ENCODE measurements around the gene TMEM179.

Gene TMEM179

DNA sequence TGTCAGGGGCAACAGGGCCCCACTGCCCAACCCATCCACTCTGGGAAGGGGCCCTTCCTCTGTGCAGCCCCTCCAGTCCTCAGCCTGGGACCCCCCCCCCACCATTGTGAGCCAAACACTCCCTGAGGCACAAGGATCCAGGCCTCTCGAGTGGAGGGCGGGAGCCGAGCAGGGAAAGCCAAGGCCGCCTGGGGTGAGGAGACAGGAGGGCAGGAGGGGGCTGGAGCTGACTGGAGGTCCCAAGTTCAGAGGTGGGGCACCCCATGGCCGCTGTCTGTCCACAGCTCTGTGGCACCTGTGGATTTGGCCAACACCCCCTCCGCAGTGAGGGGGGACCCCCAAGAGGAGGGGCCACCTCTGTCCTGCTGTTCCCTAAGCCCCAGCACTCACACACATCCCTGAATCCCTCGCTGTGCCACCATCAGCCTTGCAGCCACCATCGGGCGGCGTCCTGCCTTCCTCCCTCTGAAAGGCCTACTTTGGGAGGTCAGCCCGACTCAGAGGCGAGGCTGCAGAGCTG is 50.4 kb downstream of the TMEM179 start:
- DNase-seq, result no peak

GRCh38 chr14:104553166-104554087 is 51.1 kb downstream of the TMEM179 start:
- no peak for DNase-seq

DNA sequence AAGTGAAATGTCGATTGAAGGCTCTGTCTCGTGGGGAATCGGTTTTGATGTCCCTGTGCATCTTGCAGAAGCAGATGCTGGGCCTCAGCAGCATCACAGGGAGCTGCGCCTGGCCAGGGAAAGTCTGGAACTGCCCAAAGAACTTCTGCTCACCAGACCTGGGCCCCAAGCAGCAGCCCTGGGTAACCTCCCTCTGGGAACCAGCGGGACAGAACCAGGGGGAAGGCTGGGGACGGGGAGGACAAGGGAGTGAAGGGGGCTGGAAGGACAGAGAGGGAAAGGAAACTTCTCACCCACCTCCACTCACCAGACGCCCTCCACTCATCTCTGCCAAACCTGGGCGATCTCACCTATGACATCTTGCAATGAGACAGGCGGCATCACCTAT is 51.8 kb downstream of the TMEM179 start:
- no peak for DNase-seq

DNA sequence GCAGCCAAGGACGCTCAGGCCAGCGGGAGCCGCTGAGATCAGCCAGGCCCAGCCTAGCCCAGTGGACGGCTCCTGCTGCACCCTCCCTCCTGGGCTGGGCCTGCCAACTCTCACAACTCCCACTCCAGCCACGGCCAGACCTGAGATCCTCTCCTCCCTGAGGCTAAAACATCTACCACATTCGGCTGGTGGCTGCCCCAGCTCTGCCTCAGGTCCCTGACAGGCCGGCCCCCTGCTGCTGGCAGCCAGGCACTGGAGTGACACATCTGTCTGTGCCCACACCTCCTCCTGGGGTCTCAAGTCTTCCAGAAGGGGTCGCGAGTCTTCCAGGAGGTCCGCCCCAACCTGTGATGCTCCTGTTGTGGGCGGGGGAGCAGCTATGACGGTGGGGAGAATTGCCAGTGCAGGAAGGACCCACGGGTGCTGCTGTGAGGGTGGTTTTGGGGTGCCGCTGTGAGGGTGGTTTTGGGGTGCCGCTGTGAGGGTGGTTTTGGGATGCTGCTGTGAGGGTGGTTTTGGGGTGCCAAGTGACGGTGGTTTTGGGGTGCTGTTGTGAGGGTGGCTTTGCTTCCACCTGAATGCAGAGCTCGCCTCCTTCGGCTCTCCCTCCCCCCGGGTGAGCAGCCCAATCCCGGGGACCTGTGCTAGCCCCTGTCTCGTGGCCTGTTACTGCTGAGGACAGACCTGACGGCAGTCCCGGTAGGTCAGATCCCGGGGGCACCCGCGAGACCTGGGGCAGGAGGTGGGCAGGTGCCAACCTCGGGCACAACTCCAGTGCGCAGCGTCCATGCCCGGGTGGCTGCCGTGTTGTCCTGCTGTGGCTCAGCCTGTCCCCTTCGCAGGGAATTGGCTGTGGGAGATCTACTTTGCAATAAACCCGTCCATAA is 52.5 kb downstream of the TMEM179 start:
- no peak for DNase-seq

- DNase-seq, result no peak
Measured at GRCh38 chr14:104550861-104551728, 53.5 kb downstream of the TMEM179 start.

DNA sequence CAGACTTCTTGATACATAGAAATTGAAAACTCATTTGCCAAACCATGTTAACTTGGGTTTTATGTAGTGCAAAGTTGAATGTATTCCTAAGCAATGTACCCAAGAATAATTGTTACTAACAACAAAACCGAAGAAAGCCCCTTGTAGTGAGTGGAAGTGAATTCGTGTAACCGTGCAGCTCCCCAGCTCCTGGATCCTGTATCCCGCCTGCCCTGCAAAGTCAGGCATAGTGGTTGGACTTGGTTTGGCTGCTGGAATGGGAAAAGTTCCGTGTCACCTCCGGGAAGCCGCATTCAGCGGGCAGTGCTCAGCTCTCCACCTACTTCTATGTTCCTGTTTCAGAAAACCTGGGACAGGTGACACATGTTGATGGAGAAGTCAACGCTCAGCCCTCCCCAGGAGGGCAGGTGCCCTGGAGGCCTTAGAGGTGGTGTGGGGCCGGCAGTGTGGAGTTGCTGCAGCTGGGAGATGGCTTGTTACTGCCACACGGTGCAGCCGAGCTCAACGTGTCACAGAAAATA is 54.2 kb downstream of the TMEM179 start:
- DNase-seq, result no peak

DNA sequence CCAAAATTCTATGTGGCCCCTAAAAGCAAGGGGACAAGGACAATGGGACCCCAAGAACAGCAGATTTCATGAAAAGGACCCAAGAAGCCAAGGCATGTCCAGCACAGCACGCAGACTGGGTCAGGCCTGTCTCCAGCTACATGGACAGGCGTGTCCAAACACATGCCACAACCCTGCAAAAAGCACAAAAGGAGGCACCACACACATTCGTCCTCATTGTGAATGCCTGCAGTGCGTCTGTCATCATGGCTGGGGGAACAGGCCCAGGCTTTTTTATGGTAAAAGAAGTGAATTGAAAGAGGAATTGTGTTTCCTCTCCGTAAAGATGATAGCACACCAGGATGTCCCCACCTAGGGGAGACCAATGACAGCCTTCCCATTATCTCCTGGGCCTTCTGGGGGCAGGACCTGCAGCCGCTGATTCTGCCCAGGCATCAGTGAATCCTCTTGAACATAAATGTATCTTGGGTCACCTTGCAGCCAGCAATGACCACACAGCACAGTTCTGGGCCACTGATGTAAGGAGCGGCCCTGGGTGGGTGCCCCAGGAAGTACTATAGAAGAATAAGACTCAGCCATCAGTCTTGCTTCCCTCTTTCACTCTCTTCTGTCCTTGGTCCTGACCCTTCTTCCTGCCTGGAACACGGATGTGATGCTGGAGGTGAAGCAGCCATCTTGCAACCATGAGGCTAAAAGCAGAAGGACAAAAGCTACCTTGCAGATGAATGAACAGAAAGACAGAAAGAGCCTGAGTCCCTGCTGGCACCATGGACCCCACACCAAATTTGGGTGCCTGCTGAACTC is 54.8 kb downstream of the TMEM179 start:
- DNase-seq, result no peak

- no peak for DNase-seq
Measured at GRCh38 chr14:104548802-104549535, 55.6 kb downstream of the TMEM179 start.

DNA sequence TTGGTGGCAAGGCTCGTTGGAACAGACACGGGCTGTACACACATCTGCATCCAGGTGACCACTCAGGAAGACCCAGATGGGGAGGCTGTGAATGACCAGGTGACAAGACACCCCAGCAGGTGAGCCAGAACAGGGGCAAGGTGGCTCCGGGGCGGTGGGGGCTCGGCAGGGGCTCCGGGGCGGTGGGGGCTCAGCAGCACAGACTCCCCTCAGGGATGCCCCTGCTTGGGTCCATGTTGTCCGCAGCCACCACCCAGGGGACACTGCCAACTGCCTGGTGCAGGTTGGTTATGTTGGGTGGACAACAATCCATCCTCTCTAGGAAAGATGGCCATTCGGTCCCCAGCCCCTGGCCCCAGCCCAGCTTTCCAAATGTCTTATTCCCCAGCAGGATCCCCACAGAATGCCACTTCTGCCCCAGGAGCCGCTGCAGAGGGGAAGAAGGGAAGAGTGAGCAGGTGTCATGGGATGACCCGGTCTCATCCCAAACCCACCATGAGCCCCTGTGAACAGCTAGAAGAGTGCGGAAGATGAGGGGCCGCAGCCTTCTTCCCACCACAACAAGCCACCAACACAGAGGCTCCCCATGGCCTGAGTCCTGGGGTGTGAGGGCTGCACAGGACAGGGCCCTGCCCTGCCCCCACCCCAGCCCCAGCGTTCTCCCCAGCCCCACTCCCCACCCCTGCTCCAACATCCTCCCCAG is 56.4 kb downstream of the TMEM179 start:
- no peak for DNase-seq

DNA sequence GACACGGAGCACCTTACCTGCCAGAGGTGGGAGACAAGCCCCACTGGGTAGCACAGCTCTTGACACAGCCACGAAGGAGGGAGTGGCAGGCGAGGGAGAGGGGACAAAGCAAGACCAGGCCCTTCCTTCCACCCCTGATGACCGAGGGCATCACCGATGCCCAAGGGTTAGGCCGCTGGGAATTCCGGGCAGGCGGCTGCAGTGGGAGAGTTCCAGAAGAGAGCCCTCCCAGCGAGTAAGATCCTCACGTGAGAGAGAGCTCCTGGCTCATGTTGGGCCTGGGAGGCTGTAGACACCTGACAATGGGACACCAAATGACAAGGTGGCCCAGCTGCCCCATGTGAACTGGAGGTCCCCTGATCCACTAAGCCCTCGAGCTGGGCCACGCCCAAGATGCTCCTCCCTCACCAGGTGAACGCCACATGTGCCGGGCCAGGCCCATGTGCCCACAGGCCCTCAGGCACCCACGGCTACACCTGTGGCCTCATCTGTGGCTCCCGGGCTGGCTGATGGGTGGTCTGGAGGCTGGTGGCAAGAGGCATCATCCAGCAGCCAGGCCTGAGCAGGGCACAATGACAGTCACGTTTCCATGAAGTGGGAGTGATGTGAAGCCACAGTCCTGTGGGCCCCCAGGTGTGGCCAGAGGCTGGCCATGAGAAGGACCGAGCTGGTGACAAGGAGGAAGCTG is 57.1 kb downstream of the TMEM179 start:
- DNase-seq, result no peak

GRCh38 chr14:104546591-104547309 is 57.8 kb downstream of the TMEM179 start:
- DNase-seq, result no peak

GRCh38 chr14:104545942-104546501 is 58.5 kb downstream of the TMEM179 start:
- no peak for DNase-seq

DNA sequence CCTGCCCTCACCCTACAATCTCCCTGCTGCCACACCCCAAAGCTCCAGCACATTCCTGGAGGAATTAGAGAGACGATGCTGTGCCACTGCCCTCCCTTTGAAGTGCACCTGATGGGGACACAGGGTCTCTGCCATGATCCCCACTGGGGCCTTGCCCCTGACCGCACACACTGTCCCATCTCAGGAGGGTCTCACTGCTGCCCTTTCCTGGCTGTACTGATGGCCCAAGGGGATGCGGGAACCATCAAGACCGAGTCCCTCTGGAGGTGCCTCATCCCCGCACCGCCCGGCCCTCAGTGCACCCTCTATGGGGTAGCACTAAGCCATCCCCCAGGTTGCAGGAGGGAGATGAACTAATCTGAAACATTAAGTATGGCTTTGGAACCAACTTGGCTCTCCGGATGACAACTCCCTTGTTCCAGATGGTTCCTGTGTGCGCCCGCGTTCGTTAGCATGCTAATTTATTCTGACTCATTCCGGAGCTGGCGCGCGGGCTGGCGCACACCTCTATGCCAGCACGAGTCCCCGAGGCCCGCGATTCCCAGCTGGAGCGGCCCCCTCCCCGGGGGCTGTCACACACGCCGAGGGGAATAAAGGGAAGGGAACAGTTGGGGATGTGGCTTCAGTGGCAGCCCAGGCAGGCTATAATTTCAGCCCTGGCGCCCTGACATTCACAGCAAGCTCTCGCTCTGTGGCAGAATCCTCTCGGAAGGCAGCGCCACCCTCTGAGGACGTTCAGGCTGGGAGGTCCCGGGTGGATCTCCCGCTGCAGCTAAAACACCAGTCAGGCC is 59.2 kb downstream of the TMEM179 start:
- no peak for DNase-seq

- DNase-seq, result no peak
Measured at GRCh38 chr14:104544362-104544961, 60.1 kb downstream of the TMEM179 start.

DNA sequence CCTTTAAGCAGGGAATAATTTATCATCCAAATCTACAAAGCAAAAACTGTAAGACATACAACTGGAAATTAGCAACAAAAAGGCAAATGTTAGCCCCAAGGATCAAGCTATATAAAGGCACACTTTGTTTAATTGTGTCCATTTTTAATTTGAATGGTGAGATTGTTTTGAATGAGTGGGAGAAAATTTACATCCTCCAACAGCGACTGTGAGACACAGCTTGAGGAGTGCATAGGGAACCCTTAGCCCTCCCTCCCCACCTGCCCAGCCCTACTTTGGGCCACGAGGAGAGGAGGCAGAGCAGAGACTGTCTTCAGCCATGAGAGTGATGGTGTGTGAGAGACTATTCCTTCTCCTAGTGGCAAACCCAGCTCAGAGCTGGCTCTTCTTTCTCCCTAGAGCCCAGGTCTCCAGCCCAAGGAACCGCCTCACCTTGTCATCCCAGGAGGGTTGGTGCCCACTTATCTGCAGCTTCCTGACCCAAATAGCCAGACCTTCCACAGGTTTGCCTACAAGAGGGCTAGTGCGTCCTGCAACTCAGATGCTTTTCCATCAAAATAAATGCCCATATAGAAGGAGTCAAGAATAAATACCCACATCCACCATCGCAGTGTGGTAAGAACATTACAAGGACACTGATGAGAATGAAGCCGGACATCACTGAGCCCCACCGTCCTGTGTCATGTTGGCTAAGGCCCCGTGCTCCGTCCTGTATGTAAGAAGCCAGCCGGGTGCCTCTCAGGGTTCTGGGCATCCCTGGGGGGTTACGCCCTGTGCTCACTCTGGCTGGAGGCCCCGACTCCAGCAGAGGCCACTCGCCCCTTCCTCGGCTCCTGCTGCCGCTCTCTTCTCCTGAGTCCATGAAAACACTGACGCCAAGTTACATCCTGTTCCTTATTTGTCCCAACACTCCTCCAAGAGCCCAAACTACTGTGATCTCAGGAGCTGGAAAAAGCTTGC is 61.4 kb downstream of the TMEM179 start:
- no peak for DNase-seq
